ENCODE data around the gene ZNF606. TPM values are rescaled to one million over a fixed set of nuclear protein-coding genes. Genes with fewer than 3 reads are reported as not detected.

The ZNF606 gene
- total RNA-seq, 2 donors from 2014 or later: 25.8 to 34.7 TPM

- H3K4me1 Mint-ChIP-seq: peaks cover 17% of the 10 kb centered on the region
- peak overlapping the region; percentile 74 for H3K27ac Mint-ChIP-seq
- Histone ChIP-seq H3K4me3 (ENCODE audit: low read length) (no peak overlapping the region), H3K27me3 (ENCODE audit: control insufficient read depth, insufficient read depth, low read length, poor library complexity, severe bottlenecking) (no peaks in the 10 kb centered on the region), H3K9ac (ENCODE audit: extremely low read depth, low read length, poor library complexity, severe bottlenecking) (no peak overlapping the region), H3K27ac (ENCODE audit: low read depth, low read length) (no peak overlapping the region), H3K9me3 (ENCODE audit: control insufficient read depth, low read length) (peaks cover 52% of the 10 kb centered on the region), H3K36me3 (ENCODE audit: control insufficient read depth, insufficient read depth, low read length) (no peaks in the 10 kb centered on the region), H3K4me1 (ENCODE audit: control insufficient read depth, insufficient read depth, low read length) (no peaks in the 10 kb centered on the region)
- TF ChIP-seq CTCF (conservative IDR thresholded peaks at IDR 0.05): no peak
- H3K9me3 Mint-ChIP-seq: peaks cover 69% of the 10 kb centered on the region
- 67 to 78% methylated on average over 4 to 5 of the region's 5 CpGs for WGBS, 2 experiments (ENCODE audit: insufficient coverage in 1 of 2, insufficient read length in 1 of 2)
- DNase-seq: no peak
- H3K36me3 Mint-ChIP-seq (ENCODE audit: low read depth): peaks cover 34% of the 10 kb centered on the region
- H3K4me3 Mint-ChIP-seq: peak overlapping the region; percentile 13
- H3K27me3 Mint-ChIP-seq (ENCODE audit: insufficient read depth): peaks cover 13% of the 10 kb centered on the region
Observed at GRCh38 chr19:58014141-58014540, 11.5 kb upstream of the ZNF606 start.

GRCh38 chr19:58010507-58010906 is 7.9 kb upstream of the ZNF606 start:
- Histone ChIP-seq H3K27me3 (ENCODE audit: control insufficient read depth, insufficient read depth, low read length, poor library complexity, severe bottlenecking) (no peaks in the 10 kb centered on the region), H3K9me3 (ENCODE audit: control insufficient read depth, low read length) (peaks cover 69% of the 10 kb centered on the region), H3K9ac (ENCODE audit: extremely low read depth, low read length, poor library complexity, severe bottlenecking) (no peak overlapping the region), H3K27ac (ENCODE audit: low read depth, low read length) (no peak overlapping the region), H3K4me3 (ENCODE audit: low read length) (no peak overlapping the region), H3K4me1 (ENCODE audit: control insufficient read depth, insufficient read depth, low read length) (no peaks in the 10 kb centered on the region), H3K36me3 (ENCODE audit: control insufficient read depth, insufficient read depth, low read length) (peaks cover 21% of the 10 kb centered on the region)
- H3K4me1 Mint-ChIP-seq: peaks cover 17% of the 10 kb centered on the region
- no peak overlapping the region for H3K4me3 Mint-ChIP-seq
- no peak overlapping the region for H3K27ac Mint-ChIP-seq
- 93 to 100% methylated on average over 2 to 21 of the region's 22 CpGs for WGBS, 2 experiments (ENCODE audit: insufficient coverage in 1 of 2, insufficient read length in 1 of 2)
- H3K9me3 Mint-ChIP-seq: peaks cover 85% of the 10 kb centered on the region
- TF ChIP-seq CTCF (conservative IDR thresholded peaks at IDR 0.05): no peak
- H3K27me3 Mint-ChIP-seq (ENCODE audit: insufficient read depth): no peaks in the 10 kb centered on the region
- peaks cover 61% of the 10 kb centered on the region for H3K36me3 Mint-ChIP-seq (ENCODE audit: low read depth)
- no peak for DNase-seq

GRCh38 chr19:58009666-58010301 is 7.2 kb upstream of the ZNF606 start:
- Mint-ChIP-seq H3K4me3 (no peak overlapping the region), H3K36me3 (ENCODE audit: low read depth) (peaks cover 68% of the 10 kb centered on the region), H3K4me1 (peaks cover 14% of the 10 kb centered on the region), H3K27me3 (ENCODE audit: insufficient read depth) (no peaks in the 10 kb centered on the region), H3K9me3 (peaks cover 85% of the 10 kb centered on the region), H3K27ac (no peak overlapping the region)
- H3K36me3 ChIP-seq (ENCODE audit: control insufficient read depth, insufficient read depth, low read length): peaks cover 28% of the 10 kb centered on the region
- H3K27me3 ChIP-seq (ENCODE audit: control insufficient read depth, insufficient read depth, low read length, poor library complexity, severe bottlenecking): no peaks in the 10 kb centered on the region
- no peaks in the 10 kb centered on the region for H3K4me1 ChIP-seq (ENCODE audit: control insufficient read depth, insufficient read depth, low read length)
- TF ChIP-seq CTCF (conservative IDR thresholded peaks at IDR 0.05): no peak
- no peak overlapping the region for H3K4me3 ChIP-seq (ENCODE audit: low read length)
- no peak overlapping the region for H3K9ac ChIP-seq (ENCODE audit: extremely low read depth, low read length, poor library complexity, severe bottlenecking)
- peaks cover 69% of the 10 kb centered on the region for H3K9me3 ChIP-seq (ENCODE audit: control insufficient read depth, low read length)
- WGBS, 2 experiments (ENCODE audit: insufficient coverage in 1 of 2, insufficient read length in 1 of 2): 89 to 93% methylated on average over 35 to 41 of the region's 41 CpGs
- DNase-seq: peak; percentile 89
- H3K27ac ChIP-seq (ENCODE audit: low read depth, low read length): no peak overlapping the region
